ENCODE measurements around the gene FOLR1.

The FOLR1 gene

DNA sequence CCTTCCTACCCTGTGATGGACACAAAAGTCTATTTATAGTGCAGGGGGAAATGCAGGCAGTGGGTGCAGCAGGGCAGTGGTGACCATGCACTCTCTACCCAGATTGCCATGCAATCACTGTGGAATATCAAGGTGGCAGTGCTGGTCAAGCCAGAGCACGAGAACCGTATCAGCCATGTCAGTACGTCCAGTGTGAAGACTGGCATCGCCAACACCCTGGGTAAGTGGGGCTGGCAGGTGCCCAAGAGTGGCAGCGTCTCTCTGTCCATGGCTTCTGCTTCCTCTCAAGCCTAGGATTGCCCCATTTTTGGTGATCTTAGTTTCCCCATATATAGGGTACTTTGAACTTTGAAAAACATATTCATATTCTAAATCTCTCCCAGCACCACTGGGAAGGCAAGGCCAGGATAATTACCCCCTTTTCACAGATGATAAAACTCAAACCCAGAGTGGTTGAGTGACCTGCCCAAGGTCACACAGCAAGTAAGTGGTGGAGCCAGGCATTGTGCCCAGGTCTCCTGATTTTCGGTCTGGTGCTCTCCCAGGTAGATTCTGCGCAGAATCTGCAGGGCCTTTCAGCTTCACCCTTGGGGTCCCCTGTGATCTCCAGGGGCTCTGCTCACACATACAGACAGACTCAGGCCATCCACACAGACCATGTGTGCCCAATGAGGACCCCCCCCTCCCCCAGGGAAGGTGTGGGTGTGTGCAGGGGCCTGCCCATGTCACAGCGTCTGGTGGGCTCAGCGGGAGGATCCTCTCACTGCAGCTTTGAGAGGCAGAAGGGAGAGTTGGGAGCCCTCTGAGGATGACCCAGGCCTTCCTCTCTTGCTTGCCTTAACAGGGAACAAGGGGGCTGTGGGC is 39.7 kb downstream of the FOLR1 start:
- no peak overlapping the region for H3K4me3 ChIP-seq (ENCODE audit: low read depth, low read length)
- TF ChIP-seq, protein P1, sequence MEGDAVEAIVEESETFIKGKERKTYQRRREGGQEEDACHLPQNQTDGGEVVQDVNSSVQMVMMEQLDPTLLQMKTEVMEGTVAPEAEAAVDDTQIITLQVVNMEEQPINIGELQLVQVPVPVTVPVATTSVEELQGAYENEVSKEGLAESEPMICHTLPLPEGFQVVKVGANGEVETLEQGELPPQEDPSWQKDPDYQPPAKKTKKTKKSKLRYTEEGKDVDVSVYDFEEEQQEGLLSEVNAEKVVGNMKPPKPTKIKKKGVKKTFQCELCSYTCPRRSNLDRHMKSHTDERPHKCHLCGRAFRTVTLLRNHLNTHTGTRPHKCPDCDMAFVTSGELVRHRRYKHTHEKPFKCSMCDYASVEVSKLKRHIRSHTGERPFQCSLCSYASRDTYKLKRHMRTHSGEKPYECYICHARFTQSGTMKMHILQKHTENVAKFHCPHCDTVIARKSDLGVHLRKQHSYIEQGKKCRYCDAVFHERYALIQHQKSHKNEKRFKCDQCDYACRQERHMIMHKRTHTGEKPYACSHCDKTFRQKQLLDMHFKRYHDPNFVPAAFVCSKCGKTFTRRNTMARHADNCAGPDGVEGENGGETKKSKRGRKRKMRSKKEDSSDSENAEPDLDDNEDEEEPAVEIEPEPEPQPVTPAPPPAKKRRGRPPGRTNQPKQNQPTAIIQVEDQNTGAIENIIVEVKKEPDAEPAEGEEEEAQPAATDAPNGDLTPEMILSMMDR (IDR thresholded peaks at IDR 0.05; ENCODE audit: borderline replicate concordance, insufficient read depth, low read depth, low read length), result no peak

DNA sequence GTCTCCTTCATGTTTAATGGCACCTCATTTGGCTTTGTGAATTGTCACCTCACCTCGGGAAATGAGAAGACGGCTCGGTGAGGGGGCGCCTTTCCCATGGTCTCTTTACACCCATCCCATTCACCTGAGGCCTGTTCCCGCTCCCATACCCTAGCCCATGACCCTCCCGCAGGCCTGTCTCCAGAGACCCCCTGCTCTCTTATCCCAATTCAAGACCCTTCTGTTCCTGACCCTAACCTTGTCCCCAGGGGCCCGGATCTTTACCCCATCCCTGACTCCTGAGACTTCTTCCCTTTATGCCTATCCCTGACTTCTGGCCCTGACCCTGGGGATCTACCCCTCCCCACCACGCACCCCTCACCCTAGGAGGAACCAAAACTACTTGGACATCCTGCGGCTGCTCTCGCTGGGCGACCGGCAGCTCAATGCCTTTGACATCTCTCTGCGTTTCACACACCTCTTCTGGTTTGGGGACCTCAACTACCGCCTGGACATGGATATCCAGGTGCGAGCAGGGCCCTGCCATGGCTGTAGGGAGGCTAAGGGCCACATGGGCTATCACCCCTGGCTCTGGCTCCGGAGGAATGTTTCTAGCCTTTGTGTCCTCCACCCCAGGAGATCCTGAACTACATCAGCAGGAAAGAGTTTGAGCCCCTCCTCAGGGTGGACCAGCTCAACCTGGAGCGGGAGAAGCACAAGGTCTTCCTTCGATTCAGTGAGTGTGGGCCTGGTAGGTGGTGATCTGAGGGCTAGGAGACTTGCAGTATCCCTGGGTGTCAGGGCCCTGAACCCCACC is 40.5 kb downstream of the FOLR1 start:
- H3K4me3 ChIP-seq (ENCODE audit: low read depth, low read length), result no peak overlapping the region
- TF ChIP-seq, protein P1 (IDR thresholded peaks at IDR 0.05; ENCODE audit: borderline replicate concordance, insufficient read depth, low read depth, low read length), result no peak

DNA sequence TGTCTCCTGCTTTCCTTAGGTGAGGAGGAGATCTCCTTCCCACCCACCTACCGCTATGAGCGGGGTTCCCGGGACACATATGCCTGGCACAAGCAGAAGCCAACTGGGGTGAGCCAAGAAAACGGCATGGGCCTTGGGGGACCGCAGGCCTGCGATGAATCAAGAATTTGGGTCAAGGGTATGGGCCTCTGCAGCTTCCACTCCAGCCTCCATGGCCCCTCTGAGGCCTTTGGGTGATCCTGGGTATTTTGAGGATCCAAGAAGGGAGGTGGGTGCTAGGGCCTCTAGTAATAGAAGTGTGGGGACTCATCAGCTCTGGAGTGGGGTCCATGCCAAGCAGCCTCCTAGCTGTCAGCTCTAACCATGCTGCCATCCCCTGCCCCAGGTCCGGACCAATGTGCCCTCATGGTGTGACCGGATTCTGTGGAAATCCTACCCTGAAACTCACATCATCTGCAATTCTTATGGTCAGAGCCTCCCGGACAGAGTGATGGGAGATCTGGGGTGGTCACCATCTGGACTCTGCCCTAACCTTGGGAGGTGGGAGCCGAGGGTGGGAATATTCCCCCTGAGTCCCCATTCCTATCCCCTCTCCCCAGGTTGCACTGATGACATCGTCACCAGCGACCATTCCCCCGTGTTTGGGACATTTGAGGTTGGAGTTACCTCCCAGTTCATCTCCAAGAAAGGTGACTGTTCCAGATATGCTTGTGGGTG is 41.3 kb downstream of the FOLR1 start:
- H3K4me3 ChIP-seq (ENCODE audit: low read depth, low read length), result no peak overlapping the region
- TF ChIP-seq, protein P1 (IDR thresholded peaks at IDR 0.05; ENCODE audit: borderline replicate concordance, insufficient read depth, low read depth, low read length), result no peak

DNA sequence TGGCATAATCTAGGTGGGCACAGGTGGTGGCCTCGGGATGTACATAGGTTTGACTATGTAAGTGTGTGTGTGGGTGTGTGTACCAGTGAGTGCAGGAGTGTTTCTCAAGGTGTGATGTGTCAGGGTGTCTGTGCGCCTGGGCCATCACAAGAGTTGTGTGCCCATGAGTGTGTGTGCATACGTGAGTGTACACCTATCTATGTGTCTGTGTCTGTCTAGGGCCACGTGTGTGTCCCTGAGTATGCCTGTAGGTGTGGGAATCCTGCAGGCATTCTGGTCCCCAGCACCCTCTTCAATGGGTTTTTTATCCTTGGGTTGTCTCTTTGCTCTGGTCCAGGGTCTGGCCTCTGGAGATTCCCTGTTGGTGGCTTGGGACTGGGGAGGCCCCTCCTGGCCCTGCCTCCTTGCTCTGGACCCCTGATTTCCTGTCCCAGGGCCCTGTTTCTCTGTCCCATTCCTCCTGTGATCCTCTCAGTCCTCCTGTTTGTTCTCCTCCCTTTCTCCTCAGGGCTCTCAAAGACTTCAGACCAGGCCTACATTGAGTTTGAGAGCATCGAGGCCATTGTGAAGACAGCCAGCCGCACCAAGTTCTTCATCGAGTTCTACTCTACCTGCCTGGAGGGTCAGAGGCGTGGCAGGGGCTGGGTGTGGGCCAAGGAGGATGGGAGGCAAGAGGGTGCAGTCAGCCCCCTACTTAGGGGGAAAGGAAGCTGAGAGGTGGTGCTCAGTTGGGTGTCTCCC is 42.0 kb downstream of the FOLR1 start:
- H3K4me3 ChIP-seq (ENCODE audit: low read depth, low read length), result no peak overlapping the region
- TF ChIP-seq, protein P1 (IDR thresholded peaks at IDR 0.05; ENCODE audit: borderline replicate concordance, insufficient read depth, low read depth, low read length), result no peak

DNA sequence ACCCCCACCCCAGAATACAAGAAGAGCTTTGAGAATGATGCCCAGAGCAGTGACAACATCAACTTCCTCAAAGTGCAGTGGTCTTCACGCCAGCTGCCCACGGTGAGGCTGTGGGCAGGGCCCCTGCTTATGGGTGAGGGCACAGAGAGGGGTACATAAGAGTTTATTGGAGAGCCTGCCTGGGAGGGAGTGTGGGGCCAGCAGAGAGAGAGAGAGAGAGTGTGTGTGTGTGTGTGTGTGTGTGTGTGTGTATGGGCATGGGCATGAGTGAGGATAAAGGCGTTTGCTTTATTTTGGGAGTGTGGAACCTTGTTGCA is 42.5 kb downstream of the FOLR1 start:
- no peak overlapping the region for H3K4me3 ChIP-seq (ENCODE audit: low read depth, low read length)
- TF ChIP-seq, protein P1 (IDR thresholded peaks at IDR 0.05; ENCODE audit: borderline replicate concordance, insufficient read depth, low read depth, low read length), result no peak

DNA sequence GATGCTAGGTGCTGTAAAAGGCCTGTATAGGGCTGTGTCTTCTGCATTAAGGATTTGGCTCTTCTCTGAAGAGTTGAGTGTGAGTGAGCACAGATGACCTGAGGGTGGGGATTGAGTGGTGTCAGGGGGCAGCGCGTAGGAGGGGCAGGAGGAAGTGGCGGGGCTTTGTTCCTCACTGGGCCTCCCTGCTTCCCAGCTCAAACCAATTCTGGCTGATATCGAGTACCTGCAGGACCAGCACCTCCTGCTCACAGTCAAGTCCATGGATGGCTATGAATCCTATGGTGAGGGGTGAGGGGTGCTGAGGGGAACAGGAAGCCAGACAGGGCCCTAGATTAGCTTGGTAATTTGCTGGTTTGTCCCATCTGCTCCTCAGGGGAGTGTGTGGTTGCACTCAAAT is 43.0 kb downstream of the FOLR1 start:
- H3K4me3 ChIP-seq (ENCODE audit: low read depth, low read length), result no peak overlapping the region
- TF ChIP-seq, protein P1 (IDR thresholded peaks at IDR 0.05; ENCODE audit: borderline replicate concordance, insufficient read depth, low read depth, low read length), result no peak
